ENCODE data around the gene GAP43.

DNA sequence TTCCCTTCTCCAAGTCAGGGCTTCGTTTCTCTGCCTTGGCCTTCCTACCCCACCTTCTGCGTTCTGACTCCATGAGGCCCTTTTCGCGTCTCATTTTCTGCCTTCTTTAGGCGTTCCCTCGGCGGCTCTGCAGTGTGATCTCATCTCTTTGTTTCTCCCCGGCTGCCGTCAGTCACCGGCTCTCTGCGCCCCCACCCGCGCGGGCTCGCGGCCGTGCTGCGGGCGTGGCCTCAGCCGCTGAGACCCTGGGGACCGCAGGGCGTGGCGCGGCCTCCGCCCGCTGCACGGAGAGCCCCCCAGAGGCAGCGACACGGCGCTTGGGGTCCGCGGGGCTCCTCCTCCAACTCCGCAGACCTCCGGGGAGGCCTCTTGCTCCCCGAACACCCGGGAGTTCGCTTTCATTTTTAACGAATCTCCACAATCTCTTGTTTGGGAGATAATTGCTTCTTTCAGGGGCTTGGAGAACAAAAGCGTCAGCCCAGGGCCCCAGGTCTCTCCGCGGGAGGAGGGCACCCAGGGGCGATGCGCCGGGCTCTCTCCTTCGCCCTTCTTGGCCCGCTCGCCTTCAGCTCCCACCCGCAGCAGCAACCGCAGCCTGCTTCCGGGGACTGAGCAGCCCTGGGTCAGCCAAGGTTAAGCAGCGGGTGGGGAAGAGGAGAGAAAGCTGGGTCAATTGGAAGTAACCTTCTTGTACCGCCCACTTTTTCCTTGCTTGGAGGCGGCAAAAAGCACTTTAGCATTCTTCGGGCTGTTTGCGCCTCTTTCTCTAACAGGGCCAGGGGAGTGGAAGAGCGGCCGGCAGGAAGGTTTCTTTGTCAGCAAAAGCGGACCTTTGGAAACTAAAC is 35.2 kb downstream of the GAP43 start:
- TF ChIP-seq POLR2AphosphoS5 (IDR thresholded peaks at IDR 0.05) = peak; percentile 68 to 87 (median 80)
- TF ChIP-seq, protein P1, sequence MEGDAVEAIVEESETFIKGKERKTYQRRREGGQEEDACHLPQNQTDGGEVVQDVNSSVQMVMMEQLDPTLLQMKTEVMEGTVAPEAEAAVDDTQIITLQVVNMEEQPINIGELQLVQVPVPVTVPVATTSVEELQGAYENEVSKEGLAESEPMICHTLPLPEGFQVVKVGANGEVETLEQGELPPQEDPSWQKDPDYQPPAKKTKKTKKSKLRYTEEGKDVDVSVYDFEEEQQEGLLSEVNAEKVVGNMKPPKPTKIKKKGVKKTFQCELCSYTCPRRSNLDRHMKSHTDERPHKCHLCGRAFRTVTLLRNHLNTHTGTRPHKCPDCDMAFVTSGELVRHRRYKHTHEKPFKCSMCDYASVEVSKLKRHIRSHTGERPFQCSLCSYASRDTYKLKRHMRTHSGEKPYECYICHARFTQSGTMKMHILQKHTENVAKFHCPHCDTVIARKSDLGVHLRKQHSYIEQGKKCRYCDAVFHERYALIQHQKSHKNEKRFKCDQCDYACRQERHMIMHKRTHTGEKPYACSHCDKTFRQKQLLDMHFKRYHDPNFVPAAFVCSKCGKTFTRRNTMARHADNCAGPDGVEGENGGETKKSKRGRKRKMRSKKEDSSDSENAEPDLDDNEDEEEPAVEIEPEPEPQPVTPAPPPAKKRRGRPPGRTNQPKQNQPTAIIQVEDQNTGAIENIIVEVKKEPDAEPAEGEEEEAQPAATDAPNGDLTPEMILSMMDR (IDR thresholded peaks at IDR 0.05 in 8 of 11, conservative IDR thresholded peaks at IDR 0.05 in 3 of 11) = no peak
